Liver (tissue), 3 donors: ENCODE results near the gene FNDC1.

ENCODE experiments used
- ATF3 ChIP-seq: IDR thresholded peaks from 2 replicates; pipeline ENCODE4 v1.6.1; 2016; ENCODE audit warnings: antibody characterized with exemption
- CTCF ChIP-seq: fragments of 150-350 bp; IDR thresholded peaks from 2 replicates; pipeline ENCODE4 v1.5.1; 2017; ENCODE audit warnings: improper control_type of control experiment, low read depth, low read length; ENCODE audit not compliant: missing input control
- EGR1 ChIP-seq, 2 donors: IDR thresholded peaks; 2 replicates each; pipeline ENCODE4 v1.6.1; 2016 to 2018; ENCODE audit warnings: antibody characterized with exemption in 2 of 2, low read depth in 2 of 2
- GABPA ChIP-seq, 2 donors: IDR thresholded peaks in 1 of 2; conservative IDR thresholded peaks in 1 of 2; 2 replicates each; pipeline ENCODE4 v1.6.1; 2016; ENCODE audit warnings: antibody characterized with exemption in 2 of 2, mild to moderate bottlenecking in 1 of 2, moderate library complexity in 1 of 2
- JUND ChIP-seq, 2 donors: IDR thresholded peaks; 2 replicates each; pipeline ENCODE4 v1.6.1; 2016; ENCODE audit warnings: antibody characterized with exemption in 2 of 2
- MAX ChIP-seq: IDR thresholded peaks from 2 replicates; pipeline ENCODE4 v1.6.1; 2016; ENCODE audit warnings: antibody characterized with exemption
- RAD21 ChIP-seq, 2 donors: IDR thresholded peaks; 2 replicates each; pipeline ENCODE4 v1.6.1; 2016; ENCODE audit warnings: antibody characterized with exemption in 2 of 2, mild to moderate bottlenecking in 2 of 2
- RXRA ChIP-seq, 2 donors: IDR thresholded peaks; 2 replicates each; pipeline ENCODE4 v1.6.1; 2017 to 2018; ENCODE audit warnings: antibody characterized with exemption in 2 of 2, mild to moderate bottlenecking in 1 of 2
- SP1 ChIP-seq: IDR thresholded peaks from 2 replicates; pipeline ENCODE4 v1.6.1; 2018; ENCODE audit warnings: antibody characterized with exemption, mild to moderate bottlenecking
- TAF1 ChIP-seq: conservative IDR thresholded peaks from 2 replicates; pipeline ENCODE4 v1.6.1; 2016; ENCODE audit warnings: antibody characterized with exemption, mild to moderate bottlenecking
- YY1 ChIP-seq: IDR thresholded peaks from 2 replicates; pipeline ENCODE4 v1.6.1; 2016; ENCODE audit warnings: antibody characterized with exemption, mild to moderate bottlenecking
- TF ChIP-seq, protein P1 (sequence below): IDR thresholded peaks from 2 replicates; pipeline ENCODE4 v1.6.1; 2016; ENCODE audit warnings: antibody characterized with exemption
- TF ChIP-seq, protein P2 (sequence below): IDR thresholded peaks from 2 replicates; pipeline ENCODE4 v1.6.1; 2016; ENCODE audit warnings: antibody characterized with exemption, mild to moderate bottlenecking
- donor health status: healthy.
- donor health status: healthy.

GRCh38 chr6:159257846-159258245 lies 88.6 kb downstream of the FNDC1 start:
- no peak for TF ChIP-seq CTCF
- TF ChIP-seq RAD21 (IDR thresholded peaks at IDR 0.05), result no peak
- TF ChIP-seq, protein P1, sequence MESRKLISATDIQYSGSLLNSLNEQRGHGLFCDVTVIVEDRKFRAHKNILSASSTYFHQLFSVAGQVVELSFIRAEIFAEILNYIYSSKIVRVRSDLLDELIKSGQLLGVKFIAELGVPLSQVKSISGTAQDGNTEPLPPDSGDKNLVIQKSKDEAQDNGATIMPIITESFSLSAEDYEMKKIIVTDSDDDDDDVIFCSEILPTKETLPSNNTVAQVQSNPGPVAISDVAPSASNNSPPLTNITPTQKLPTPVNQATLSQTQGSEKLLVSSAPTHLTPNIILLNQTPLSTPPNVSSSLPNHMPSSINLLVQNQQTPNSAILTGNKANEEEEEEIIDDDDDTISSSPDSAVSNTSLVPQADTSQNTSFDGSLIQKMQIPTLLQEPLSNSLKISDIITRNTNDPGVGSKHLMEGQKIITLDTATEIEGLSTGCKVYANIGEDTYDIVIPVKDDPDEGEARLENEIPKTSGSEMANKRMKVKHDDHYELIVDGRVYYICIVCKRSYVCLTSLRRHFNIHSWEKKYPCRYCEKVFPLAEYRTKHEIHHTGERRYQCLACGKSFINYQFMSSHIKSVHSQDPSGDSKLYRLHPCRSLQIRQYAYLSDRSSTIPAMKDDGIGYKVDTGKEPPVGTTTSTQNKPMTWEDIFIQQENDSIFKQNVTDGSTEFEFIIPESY, result no peak
- TF ChIP-seq TAF1, result no peak
- no peak for TF ChIP-seq EGR1 (IDR thresholded peaks at IDR 0.05; ENCODE audit: low read depth in 2 of 2)
- TF ChIP-seq MAX, result no peak
- no peak for TF ChIP-seq YY1
- TF ChIP-seq, protein P2, sequence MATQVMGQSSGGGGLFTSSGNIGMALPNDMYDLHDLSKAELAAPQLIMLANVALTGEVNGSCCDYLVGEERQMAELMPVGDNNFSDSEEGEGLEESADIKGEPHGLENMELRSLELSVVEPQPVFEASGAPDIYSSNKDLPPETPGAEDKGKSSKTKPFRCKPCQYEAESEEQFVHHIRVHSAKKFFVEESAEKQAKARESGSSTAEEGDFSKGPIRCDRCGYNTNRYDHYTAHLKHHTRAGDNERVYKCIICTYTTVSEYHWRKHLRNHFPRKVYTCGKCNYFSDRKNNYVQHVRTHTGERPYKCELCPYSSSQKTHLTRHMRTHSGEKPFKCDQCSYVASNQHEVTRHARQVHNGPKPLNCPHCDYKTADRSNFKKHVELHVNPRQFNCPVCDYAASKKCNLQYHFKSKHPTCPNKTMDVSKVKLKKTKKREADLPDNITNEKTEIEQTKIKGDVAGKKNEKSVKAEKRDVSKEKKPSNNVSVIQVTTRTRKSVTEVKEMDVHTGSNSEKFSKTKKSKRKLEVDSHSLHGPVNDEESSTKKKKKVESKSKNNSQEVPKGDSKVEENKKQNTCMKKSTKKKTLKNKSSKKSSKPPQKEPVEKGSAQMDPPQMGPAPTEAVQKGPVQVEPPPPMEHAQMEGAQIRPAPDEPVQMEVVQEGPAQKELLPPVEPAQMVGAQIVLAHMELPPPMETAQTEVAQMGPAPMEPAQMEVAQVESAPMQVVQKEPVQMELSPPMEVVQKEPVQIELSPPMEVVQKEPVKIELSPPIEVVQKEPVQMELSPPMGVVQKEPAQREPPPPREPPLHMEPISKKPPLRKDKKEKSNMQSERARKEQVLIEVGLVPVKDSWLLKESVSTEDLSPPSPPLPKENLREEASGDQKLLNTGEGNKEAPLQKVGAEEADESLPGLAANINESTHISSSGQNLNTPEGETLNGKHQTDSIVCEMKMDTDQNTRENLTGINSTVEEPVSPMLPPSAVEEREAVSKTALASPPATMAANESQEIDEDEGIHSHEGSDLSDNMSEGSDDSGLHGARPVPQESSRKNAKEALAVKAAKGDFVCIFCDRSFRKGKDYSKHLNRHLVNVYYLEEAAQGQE, result no peak
- no peak for TF ChIP-seq RXRA (IDR thresholded peaks at IDR 0.05)
- no peak for TF ChIP-seq SP1
- no peak for TF ChIP-seq ATF3
- TF ChIP-seq JUND (IDR thresholded peaks at IDR 0.05), result no peak
- TF ChIP-seq GABPA (IDR thresholded peaks at IDR 0.05 in 1 of 2, conservative IDR thresholded peaks at IDR 0.05 in 1 of 2), result no peak
